Nephron (organoid): ENCODE measurements around the gene TRAPPC12.

Experiments
- H3K27ac Mint-ChIP-seq, 3 experiments: 2 replicates each; pipeline ENCODE4 v1.8.0; 2020; ENCODE audit warnings: mixed read lengths in 3 of 3, mild to moderate bottlenecking in 2 of 3, moderate library complexity in 1 of 3
- H3K27me3 Mint-ChIP-seq: 2 replicates; pipeline ENCODE4 v1.8.0; 2021; ENCODE audit warnings: low read depth, mild to moderate bottlenecking, moderate library complexity, mixed read lengths
- H3K36me3 Mint-ChIP-seq: 2 replicates; pipeline ENCODE4 v1.8.0; 2020; ENCODE audit warnings: low read depth, mixed read lengths
- H3K4me1 Mint-ChIP-seq: 2 replicates; pipeline ENCODE4 v1.8.0; 2020; ENCODE audit warnings: mixed read lengths
- H3K4me3 Mint-ChIP-seq, 3 experiments: 2 replicates each; pipeline ENCODE4 v1.8.0; 2020; ENCODE audit warnings: mild to moderate bottlenecking in 3 of 3, mixed read lengths in 3 of 3, moderate library complexity in 2 of 3
- H3K9me3 Mint-ChIP-seq: 2 replicates; pipeline ENCODE4 v1.8.0; 2020; ENCODE audit warnings: mixed read lengths
- CTCF ChIP-seq, 3 experiments: fragments of 200-600 bp; sonication (generic); IDR thresholded peaks; one replicate each; pipeline ENCODE4 v1.5.0; 2021; ENCODE audit warnings: antibody characterized with exemption in 3 of 3; ENCODE audit not compliant: unreplicated experiment in 3 of 3

Gene TRAPPC12

GRCh38 chr2:3475771-3476170 is 96.3 kb downstream of the TRAPPC12 start:
- peak overlapping the region in 1 of 3 experiments; percentile 71 for H3K4me3 Mint-ChIP-seq
- TF ChIP-seq CTCF (IDR thresholded peaks at IDR 0.05; ENCODE audit: unreplicated experiment in 3 of 3), result no peak
- no peaks in the 10 kb centered on the region for H3K9me3 Mint-ChIP-seq
- H3K36me3 Mint-ChIP-seq, result peaks cover 50% of the 10 kb centered on the region
- H3K4me1 Mint-ChIP-seq, result peaks cover 55% of the 10 kb centered on the region
- H3K27ac Mint-ChIP-seq, result peak overlapping the region; percentile 83 to 96 (median 91)
- H3K27me3 Mint-ChIP-seq, result no peaks in the 10 kb centered on the region

DNA sequence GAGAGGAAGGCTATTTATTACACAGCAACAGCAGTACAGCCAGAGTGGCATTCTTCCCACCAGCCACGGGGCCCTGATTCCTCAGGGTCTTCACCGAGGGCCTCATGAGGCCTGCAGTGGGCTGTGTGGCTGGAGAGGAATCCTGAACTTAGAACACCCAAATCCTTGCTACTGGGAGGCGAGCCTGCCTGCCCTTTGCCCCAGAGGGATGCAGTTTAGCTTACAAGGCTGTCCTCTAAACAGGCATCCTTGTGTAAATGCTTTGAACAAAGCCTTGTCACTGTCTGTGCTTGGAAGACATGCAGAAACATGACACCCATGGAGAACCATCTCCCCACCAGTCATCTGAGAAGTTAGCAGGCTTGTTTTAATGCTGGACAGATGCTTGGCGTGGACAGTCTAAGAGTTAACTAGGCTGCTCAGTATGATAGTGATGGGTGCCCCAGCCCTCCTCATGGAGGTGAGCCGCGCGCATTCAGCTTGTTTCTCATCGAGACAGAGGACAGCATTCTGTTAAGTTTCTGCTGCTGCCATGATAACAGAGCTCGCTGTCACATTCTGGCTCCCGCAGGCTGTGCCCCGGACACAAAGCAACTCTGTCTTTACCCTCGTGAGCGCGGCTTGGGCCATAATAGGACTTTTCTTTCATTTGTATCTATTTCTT is 97.0 kb downstream of the TRAPPC12 start:
- Mint-ChIP-seq H3K9me3 (no peaks in the 10 kb centered on the region), H3K27me3 (no peaks in the 10 kb centered on the region), H3K4me3 (peak overlapping the region in 1 of 3 experiments; percentile 71), H3K36me3 (peaks cover 46% of the 10 kb centered on the region), H3K27ac (peak overlapping the region; percentile 83 to 96 (median 91)), H3K4me1 (peaks cover 48% of the 10 kb centered on the region)
- TF ChIP-seq CTCF (IDR thresholded peaks at IDR 0.05; ENCODE audit: unreplicated experiment in 3 of 3), result no peak

GRCh38 chr2:3476985-3477327 is 97.5 kb downstream of the TRAPPC12 start:
- Mint-ChIP-seq H3K27ac (peak overlapping the region; percentile 83 to 96 (median 91)), H3K4me1 (peaks cover 43% of the 10 kb centered on the region), H3K27me3 (no peaks in the 10 kb centered on the region), H3K9me3 (no peaks in the 10 kb centered on the region), H3K4me3 (no peak overlapping the region), H3K36me3 (peaks cover 44% of the 10 kb centered on the region)
- TF ChIP-seq CTCF (IDR thresholded peaks at IDR 0.05; ENCODE audit: unreplicated experiment in 3 of 3), result no peak

- Mint-ChIP-seq H3K36me3 (peaks cover 37% of the 10 kb centered on the region), H3K27me3 (no peaks in the 10 kb centered on the region), H3K9me3 (no peaks in the 10 kb centered on the region), H3K4me3 (no peak overlapping the region), H3K27ac (no peak overlapping the region), H3K4me1 (peaks cover 31% of the 10 kb centered on the region)
- TF ChIP-seq CTCF (IDR thresholded peaks at IDR 0.05; ENCODE audit: unreplicated experiment in 3 of 3), result no peak
Observed at GRCh38 chr2:3478846-3479385, 99.4 kb downstream of the TRAPPC12 start.

GRCh38 chr2:3479430-3480320 is 100.2 kb downstream of the TRAPPC12 start:
- no peak for TF ChIP-seq CTCF (IDR thresholded peaks at IDR 0.05; ENCODE audit: unreplicated experiment in 3 of 3)
- Mint-ChIP-seq H3K9me3 (no peaks in the 10 kb centered on the region), H3K4me3 (no peak overlapping the region), H3K27ac (peak overlapping the region in 1 of 3 experiments; percentile 44), H3K36me3 (peaks cover 32% of the 10 kb centered on the region), H3K4me1 (peaks cover 24% of the 10 kb centered on the region), H3K27me3 (no peaks in the 10 kb centered on the region)
